Stimulated activated CD4-positive, alpha-beta T cell treated with anti-CD3 and anti-CD28 coated beads, Interleukin-12 subunit alpha, Interleukin-12 subunit beta, amount 100 ng/mL, for 48 hours (primary cell): ENCODE results near the gene DOCK2.
"Not testable (repeated sequence)": the region's sequence is repeated elsewhere in the genome, so short reads cannot be mapped to it uniquely, and the experiment has no call there.

Experiments
- DNase-seq, 3 donors: peaks; one replicate each; pipeline ENCODE4 v3.0.0-alpha.2; 2020; ENCODE audit warnings: low read depth in 2 of 3, low spot score in 1 of 3

The DOCK2 gene

GRCh38 chr5:170078931-170079330, 441.9 kb downstream of the DOCK2 start:
- DNase-seq, result no peak

- no peak for DNase-seq
These were observed 443.1 kb downstream of the DOCK2 start for GRCh38 chr5:170080217-170080616.

DNA sequence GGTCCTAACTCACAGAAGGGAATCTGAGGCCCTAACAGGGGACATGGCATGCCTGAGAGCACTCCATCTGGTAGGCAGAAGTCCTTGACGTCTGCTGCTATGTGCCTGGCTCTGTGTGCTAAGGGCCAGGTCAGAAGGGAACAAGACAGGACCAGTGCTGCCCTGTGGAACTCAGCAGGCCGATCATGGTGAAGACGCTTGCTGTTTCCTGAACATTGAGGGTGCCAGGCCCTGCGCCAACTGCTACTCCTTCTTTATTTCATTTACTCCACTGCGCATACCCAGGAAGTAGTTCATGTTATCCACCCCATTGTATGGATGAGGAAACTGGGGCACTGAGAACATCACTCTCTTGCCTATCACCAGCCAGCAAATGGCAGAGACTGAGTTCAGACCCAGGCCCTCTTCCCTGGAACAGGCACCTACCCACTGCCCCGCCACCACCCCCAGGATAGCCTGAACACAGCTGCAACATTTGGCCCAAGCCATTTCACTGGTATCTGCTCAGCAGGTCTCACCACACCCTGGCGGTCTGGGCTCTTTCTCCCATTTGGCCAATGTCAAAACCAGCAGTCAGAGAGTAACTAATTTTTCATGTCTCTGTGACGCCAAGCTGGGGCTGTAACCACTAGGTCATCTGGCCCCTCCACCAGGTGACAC, 443.8 kb downstream of the DOCK2 start:
- DNase-seq, result no peak

DNA sequence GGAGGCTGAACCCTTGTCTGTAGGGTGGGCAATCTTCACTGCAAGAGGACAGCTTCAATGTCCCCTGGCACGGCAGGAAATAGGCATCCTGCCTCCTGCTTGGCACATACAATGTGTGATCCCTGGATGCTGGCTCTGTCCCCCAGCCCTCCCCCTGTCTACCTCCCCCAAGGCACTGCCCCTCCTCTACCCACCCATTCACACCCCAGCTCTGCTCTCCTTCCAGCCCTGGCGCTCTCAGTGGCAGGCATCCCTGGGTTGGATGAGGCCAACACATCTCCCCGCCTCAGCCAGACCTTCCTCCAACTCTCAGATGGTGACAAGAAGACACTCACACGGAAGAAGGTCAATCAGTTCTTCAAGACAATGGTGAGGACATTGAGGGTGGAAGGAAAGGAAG, 444.5 kb downstream of the DOCK2 start:
- DNase-seq, result no peak

- DNase-seq, result no peak
These were observed 445.6 kb downstream of the DOCK2 start for GRCh38 chr5:170082701-170083100.

DNA sequence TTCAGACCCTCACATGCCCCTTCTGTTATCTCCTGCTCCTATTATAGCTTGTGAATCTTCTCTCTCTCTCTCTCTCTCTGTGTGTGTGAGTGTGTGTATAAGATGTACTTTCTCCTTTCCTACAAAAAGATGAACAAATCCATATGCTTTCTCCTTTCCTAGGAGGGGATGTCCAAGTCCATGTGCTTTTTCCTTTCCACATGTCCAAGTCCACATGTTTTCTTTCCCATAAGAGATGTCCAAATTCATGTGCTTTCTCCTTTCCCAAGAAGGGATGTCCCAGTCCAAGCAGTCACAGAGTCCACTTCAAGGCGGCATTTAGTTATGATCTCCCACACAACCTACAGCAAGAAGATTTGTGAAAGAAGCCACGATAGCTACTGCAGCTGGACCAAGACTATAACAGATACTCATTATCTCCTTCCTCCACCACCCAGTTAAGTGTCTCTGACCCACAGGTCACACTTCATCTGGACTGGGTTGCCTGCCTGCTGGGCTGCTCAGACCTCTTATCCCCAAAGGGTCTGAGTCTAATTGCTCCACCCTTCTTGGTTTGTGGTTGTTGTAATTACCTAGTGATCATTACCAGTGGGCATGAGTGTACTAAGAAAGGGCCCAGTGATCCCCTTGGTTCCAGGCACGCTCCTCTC, 450.2 kb downstream of the DOCK2 start:
- no peak for DNase-seq

GRCh38 chr5:170092455-170093101, 455.5 kb downstream of the DOCK2 start:
- DNase-seq, result no peak

GRCh38 chr5:170094329-170094728, 457.3 kb downstream of the DOCK2 start:
- DNase-seq, result not testable (repeated sequence)

DNA sequence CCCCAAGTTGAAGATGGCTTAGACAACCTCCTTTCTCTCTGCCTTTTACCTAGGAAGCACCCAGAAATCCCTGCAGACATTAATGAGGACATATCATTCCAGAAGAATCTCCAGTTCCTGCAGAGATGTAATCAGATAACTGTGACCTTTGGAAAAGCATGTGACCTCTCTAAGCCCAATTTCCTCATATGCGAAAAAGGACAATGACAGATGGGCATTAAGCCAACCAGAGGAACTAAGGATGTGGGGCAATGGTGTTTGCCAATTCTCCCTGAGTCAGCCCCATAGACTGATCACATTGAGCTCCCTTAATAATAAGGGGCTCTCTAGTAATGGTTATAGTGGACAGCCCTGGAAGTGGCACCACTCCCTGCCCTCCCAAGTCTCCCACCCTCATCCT, 458.6 kb downstream of the DOCK2 start:
- DNase-seq, result no peak

DNA sequence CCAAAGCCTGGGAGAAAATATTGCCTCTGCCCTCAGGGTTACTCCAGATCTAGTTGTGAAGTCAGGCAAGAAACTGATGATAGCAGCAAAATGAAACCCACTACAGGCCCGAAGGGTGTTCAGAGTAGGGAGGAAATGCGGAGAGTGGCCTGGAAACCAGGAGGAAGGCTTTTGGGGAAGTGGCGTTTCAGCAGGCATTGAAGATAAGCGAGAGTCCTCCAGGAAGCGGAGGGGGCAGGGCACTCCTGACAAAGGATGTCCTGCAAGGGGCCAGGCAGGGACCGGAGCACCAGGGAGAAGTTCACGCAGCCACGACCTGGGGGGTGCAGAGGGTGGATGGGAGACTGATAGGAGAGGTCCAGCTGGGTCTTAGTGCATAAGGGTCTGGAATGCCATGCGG, 460.9 kb downstream of the DOCK2 start:
- DNase-seq, result no peak

GRCh38 chr5:170100066-170100943, 463.2 kb downstream of the DOCK2 start:
- peak; percentile 49 to 65 (median 61) for DNase-seq

DNA sequence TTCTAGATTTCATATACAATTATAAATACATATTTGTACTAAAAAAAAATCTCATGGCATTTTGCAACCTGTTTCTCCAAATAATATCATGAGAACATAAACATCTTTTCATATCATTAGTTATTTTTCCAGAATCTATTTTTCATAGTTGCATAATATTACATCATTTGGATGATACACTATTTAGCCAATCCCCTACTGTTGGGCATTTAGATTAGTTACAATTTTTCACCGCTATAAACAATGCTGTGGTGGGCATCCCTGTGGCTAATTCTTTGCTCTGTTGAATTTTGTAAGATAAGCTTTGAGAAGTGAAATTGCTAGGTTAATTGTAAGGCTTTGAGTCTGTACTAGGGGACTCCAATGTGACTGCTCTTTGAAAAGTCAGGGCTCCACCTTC, 466.4 kb downstream of the DOCK2 start:
- DNase-seq, result no peak

- no peak for DNase-seq
These were observed 467.2 kb downstream of the DOCK2 start for GRCh38 chr5:170104299-170104698.

DNA sequence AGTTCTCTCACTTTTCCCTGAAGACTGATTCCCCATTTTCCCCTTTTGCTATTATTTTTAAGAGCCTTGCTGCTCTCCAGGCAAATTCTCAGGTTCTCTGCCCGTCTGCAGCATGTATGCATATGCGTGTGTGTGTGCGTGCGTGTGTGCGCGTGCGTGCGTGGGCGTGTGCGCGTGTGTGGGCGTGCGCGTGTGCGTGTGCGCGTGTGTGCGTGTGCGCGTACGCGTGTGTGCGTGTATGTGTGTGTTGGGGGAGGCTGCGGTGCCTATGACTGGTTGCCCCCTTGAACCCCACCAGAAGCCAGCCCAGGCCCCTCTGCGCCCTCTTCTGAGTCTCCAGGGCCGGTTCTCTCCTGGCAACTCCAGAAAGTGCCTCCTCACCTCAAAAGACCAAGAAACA, 467.6 kb downstream of the DOCK2 start:
- DNase-seq, result no peak

GRCh38 chr5:170105642-170106611, 468.9 kb downstream of the DOCK2 start, which contains the start of gene FOXI1:
TSS of gene FOXI1 (plus strand) at chr5:170105897. CDS start at chr5:170105958, 61 bp downstream.
- DNase-seq, result no peak

DNA sequence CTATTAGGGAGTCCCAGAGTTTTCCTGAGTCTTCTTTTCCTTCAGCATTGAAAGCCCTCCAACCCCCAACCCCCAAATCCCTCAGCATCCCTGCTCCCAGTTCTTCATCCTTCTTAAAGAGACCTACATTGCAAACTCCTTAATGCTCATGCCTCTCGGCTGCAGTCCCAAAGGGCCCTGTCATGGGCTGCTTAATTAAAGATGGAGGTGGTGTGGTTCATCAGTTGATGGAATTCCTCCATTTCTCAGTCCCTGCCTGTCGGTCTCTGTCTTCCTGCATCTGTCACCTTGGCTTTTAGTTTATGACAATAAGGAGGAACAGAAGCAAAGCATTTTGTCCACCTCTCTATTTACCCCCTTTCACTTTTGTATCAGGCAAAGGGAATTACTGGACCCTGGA, 470.6 kb downstream of the DOCK2 start:
- no peak for DNase-seq

DNA sequence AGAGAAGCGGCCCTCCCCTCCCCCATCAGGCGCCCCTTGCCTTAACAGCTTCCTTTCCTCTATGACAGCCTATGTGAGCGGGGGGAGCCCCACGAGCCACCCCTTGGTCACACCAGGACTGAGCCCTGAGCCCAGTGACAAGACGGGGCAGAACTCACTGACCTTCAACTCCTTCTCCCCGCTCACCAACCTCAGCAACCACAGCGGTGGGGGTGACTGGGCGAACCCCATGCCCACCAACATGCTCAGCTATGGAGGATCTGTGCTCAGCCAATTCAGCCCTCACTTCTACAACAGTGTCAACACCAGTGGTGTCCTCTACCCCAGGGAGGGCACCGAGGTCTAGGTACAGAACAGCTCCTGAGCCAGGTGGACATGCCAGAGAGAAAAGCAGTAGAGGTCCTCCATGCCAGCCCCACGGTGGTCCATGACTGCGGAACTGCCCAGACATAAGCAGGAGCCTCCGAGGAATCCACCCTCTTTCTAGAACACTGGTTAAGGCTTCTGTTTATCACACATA, 471.3 kb downstream of the DOCK2 start:
- no peak for DNase-seq

DNA sequence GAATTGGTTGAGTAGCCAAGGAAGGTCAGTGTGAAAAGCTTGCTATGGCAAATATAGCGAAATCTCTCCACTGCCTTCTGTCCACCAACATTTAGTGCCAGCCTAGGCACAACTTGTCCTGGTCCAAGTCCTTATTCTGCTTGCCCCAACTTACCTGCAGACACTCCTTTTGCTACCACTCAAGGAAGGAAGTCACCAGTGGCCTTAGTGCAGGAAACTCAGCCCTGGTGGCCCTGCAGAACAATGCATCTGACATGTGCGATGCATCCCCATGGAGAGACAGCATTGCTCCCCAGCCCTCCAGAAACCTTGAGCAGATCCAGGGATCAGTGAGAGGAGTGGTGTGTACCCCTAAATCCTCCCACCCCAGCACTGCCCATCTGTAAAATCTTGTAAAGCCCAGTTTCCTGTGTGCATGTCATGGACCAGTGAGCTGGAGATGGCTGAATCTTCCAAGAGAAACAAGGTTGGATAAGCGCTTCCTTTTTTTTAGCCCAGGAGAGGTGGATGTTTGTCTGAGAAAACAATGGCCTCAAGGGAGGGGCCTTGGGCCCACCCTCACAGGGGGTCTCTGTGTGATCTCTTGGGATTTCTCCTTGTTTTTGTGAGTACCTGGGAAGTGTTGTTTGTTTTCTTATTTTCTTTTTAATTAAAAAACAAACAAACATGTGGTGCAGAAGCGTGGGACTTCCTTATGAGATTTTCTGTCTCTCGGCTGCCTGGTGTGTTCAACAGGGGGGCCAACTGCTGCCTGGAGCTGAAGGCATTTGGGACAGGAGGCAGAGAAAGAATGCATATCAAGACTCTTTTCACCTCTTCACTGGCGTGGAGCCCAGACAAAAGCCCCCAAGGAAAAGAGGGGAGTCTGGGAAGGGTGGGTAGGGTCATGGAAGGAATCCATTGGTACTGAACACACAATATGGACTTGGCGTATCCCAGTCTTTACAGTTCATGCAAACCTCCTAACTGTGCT, 472.3 kb downstream of the DOCK2 start:
- DNase-seq, result no peak
